Colonic mucosa (tissue), 4 donors: ENCODE data around the gene TTLL6. TPM values are rescaled to one million over a fixed set of nuclear protein-coding genes. Genes with fewer than 3 reads are reported as not detected.
A peak's percentile ranks its signal among the peaks of the same experiment; 100 is the strongest.

Experiments used
- DNase-seq: peaks from one replicate; pipeline ENCODE4 v3.0.0-alpha.2; 2020
- H3K27ac ChIP-seq: fragments of 200-600 bp; one replicate; pipeline ENCODE4 v1.8.0; 2021
- H3K27me3 ChIP-seq: fragments of 200-600 bp; one replicate; pipeline ENCODE4 v1.8.0; 2021
- H3K36me3 ChIP-seq: fragments of 200-600 bp; one replicate; pipeline ENCODE4 v1.8.0; 2021
- H3K4me1 ChIP-seq: fragments of 200-600 bp; one replicate; pipeline ENCODE4 v1.8.0; 2021; ENCODE audit warnings: mild to moderate bottlenecking
- H3K4me3 ChIP-seq: fragments of 200-600 bp; one replicate; pipeline ENCODE4 v1.8.0; 2021
- H3K9ac ChIP-seq, 2 donors: one replicate each; pipeline ENCODE4 v1.7.0; 2013; ENCODE audit warnings: control low read depth in 2 of 2, low read depth in 2 of 2, low read length in 2 of 2
- H3K9me3 ChIP-seq: fragments of 200-600 bp; one replicate; pipeline ENCODE4 v1.8.0; 2021
- CTCF ChIP-seq: fragments of 200-600 bp; IDR thresholded peaks from one replicate; pipeline ENCODE4 v1.8.0; 2022; ENCODE audit warnings: antibody characterized with exemption, mild to moderate bottlenecking
- intact Hi-C: fragments of 100-400 bp; cut with DNase I; formaldehyde crosslinking; loops from one replicate; pipeline ENCODE4 v1.14.1; 2022
- total RNA-seq, 2 donors: library from RNA; stranded (reverse); fragmentation: NEBNext Ultra II Directional in 1 of 2; extraction: Animal tissue kit (Norgen Biotek cat#: 25700) in 1 of 2; gene quantifications; one replicate each; pipeline ENCODE4 v1.2.1, GENCODE V29; 2021
- donor health status: healthy.
- donor health status: DM: no; HTN: no; CAD: no.
- donor health status: DM: no; HTN: no; CAD: no.

TTLL6 gene
- total RNA-seq, 2 donors from 2014 or later: 8.2 to 18.7 TPM

GRCh38 chr17:48854774-48855476 lies 37.9 kb upstream of the TTLL6 start:
- intact Hi-C loops: no loop called here
- H3K4me3 ChIP-seq: no peak overlapping the region
- H3K36me3 ChIP-seq: peaks cover 11% of the 10 kb centered on the region
- no peaks in the 10 kb centered on the region for H3K9me3 ChIP-seq
- no peaks in the 10 kb centered on the region for H3K27me3 ChIP-seq
- TF ChIP-seq CTCF: no peak
- H3K4me1 ChIP-seq: no peaks in the 10 kb centered on the region
- no peak overlapping the region for H3K9ac ChIP-seq
- no peak overlapping the region for H3K27ac ChIP-seq
- no peak for DNase-seq

GRCh38 chr17:48850792-48851323 lies 33.8 kb upstream of the TTLL6 start:
- no peak for TF ChIP-seq CTCF
- H3K4me1 ChIP-seq: no peaks in the 10 kb centered on the region
- H3K9ac ChIP-seq: no peak overlapping the region
- no peaks in the 10 kb centered on the region for H3K27me3 ChIP-seq
- DNase-seq: no peak
- no peaks in the 10 kb centered on the region for H3K9me3 ChIP-seq
- H3K27ac ChIP-seq: no peak overlapping the region
- intact Hi-C loops: no loop called here
- H3K36me3 ChIP-seq: peaks cover 25% of the 10 kb centered on the region
- H3K4me3 ChIP-seq: no peak overlapping the region

GRCh38 chr17:48843187-48843900 lies 26.3 kb upstream of the TTLL6 start:
- Histone ChIP-seq H3K4me3 (no peak overlapping the region), H3K9me3 (no peaks in the 10 kb centered on the region), H3K36me3 (peaks cover 11% of the 10 kb centered on the region), H3K4me1 (peaks cover 30% of the 10 kb centered on the region), H3K9ac (no peak overlapping the region), H3K27me3 (no peaks in the 10 kb centered on the region), H3K27ac (no peak overlapping the region)
- TF ChIP-seq CTCF: no peak
- intact Hi-C loops: no loop called here
- DNase-seq: no peak

GRCh38 chr17:48842746-48843145 lies 25.7 kb upstream of the TTLL6 start:
- H3K4me3 ChIP-seq: no peak overlapping the region
- peaks cover 11% of the 10 kb centered on the region for H3K36me3 ChIP-seq

GRCh38 chr17:48841395-48841831 lies 24.4 kb upstream of the TTLL6 start:
- H3K4me3 ChIP-seq: no peak overlapping the region
- H3K27ac ChIP-seq: peak overlapping the region; percentile 69
- H3K9me3 ChIP-seq: no peaks in the 10 kb centered on the region
- intact Hi-C loops: no loop called here
- no peak for DNase-seq
- no peak for TF ChIP-seq CTCF
- H3K36me3 ChIP-seq: peaks cover 7% of the 10 kb centered on the region
- H3K27me3 ChIP-seq: no peaks in the 10 kb centered on the region
- H3K4me1 ChIP-seq: peaks cover 35% of the 10 kb centered on the region
- H3K9ac ChIP-seq: peak overlapping the region in 1 of 2 donors; percentile 71

More at GRCh38 chr17:48842746-48843145, 25.7 kb upstream of the TTLL6 start:
- H3K4me1 ChIP-seq: peaks cover 32% of the 10 kb centered on the region
- no peak overlapping the region for H3K27ac ChIP-seq
- no peaks in the 10 kb centered on the region for H3K9me3 ChIP-seq
- no peak for TF ChIP-seq CTCF
- H3K27me3 ChIP-seq: no peaks in the 10 kb centered on the region
- intact Hi-C loops: no loop called here
- no peak overlapping the region for H3K9ac ChIP-seq
- no peak for DNase-seq
